ENCODE results near the gene TYW1.
"Not testable (repeated sequence)": the region's sequence is repeated elsewhere in the genome, so short reads cannot be mapped to it uniquely, and the experiment has no call there.

Gene TYW1

DNA sequence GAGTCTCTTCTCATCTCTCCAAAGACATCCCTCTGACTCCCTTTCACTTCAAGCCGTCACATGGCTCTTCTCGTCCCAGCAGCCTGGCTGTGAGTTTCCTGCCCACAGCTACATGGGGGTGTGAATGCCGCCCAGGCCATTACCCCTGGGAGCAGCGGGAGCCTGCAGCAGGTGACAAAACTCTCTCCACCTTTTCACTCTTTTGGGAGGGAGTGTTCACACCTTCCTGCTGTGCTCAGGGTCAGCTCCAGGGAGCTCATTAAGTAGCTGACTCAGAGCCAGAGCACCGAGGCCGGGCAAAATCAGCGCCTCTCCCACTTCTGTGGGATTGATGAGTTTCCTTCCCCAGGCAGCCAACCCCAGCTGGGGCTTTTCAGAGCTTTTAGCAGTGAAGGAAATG is 271.3 kb downstream of the TYW1 start:
- no peak for TF ChIP-seq CSDC2 (CRISPR knock-in tag; IDR thresholded peaks at IDR 0.05)
- TF ChIP-seq, protein P1, sequence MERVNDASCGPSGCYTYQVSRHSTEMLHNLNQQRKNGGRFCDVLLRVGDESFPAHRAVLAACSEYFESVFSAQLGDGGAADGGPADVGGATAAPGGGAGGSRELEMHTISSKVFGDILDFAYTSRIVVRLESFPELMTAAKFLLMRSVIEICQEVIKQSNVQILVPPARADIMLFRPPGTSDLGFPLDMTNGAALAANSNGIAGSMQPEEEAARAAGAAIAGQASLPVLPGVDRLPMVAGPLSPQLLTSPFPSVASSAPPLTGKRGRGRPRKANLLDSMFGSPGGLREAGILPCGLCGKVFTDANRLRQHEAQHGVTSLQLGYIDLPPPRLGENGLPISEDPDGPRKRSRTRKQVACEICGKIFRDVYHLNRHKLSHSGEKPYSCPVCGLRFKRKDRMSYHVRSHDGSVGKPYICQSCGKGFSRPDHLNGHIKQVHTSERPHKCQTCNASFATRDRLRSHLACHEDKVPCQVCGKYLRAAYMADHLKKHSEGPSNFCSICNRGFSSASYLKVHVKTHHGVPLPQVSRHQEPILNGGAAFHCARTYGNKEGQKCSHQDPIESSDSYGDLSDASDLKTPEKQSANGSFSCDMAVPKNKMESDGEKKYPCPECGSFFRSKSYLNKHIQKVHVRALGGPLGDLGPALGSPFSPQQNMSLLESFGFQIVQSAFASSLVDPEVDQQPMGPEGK (CRISPR knock-in tag; IDR thresholded peaks at IDR 0.05; ENCODE audit: borderline replicate concordance) = no peak
- TF ChIP-seq OSR1 (CRISPR knock-in tag; IDR thresholded peaks at IDR 0.05) = no peak
- no peak for TF ChIP-seq ISL1 (CRISPR knock-in tag; IDR thresholded peaks at IDR 0.05)
- TF ChIP-seq, protein P2, sequence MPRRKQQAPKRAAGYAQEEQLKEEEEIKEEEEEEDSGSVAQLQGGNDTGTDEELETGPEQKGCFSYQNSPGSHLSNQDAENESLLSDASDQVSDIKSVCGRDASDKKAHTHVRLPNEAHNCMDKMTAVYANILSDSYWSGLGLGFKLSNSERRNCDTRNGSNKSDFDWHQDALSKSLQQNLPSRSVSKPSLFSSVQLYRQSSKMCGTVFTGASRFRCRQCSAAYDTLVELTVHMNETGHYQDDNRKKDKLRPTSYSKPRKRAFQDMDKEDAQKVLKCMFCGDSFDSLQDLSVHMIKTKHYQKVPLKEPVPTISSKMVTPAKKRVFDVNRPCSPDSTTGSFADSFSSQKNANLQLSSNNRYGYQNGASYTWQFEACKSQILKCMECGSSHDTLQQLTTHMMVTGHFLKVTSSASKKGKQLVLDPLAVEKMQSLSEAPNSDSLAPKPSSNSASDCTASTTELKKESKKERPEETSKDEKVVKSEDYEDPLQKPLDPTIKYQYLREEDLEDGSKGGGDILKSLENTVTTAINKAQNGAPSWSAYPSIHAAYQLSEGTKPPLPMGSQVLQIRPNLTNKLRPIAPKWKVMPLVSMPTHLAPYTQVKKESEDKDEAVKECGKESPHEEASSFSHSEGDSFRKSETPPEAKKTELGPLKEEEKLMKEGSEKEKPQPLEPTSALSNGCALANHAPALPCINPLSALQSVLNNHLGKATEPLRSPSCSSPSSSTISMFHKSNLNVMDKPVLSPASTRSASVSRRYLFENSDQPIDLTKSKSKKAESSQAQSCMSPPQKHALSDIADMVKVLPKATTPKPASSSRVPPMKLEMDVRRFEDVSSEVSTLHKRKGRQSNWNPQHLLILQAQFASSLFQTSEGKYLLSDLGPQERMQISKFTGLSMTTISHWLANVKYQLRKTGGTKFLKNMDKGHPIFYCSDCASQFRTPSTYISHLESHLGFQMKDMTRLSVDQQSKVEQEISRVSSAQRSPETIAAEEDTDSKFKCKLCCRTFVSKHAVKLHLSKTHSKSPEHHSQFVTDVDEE (CRISPR knock-in tag; IDR thresholded peaks at IDR 0.05) = no peak
- TF ChIP-seq ZNF70 (CRISPR knock-in tag; IDR thresholded peaks at IDR 0.05) = no peak
- TF ChIP-seq, protein P3, sequence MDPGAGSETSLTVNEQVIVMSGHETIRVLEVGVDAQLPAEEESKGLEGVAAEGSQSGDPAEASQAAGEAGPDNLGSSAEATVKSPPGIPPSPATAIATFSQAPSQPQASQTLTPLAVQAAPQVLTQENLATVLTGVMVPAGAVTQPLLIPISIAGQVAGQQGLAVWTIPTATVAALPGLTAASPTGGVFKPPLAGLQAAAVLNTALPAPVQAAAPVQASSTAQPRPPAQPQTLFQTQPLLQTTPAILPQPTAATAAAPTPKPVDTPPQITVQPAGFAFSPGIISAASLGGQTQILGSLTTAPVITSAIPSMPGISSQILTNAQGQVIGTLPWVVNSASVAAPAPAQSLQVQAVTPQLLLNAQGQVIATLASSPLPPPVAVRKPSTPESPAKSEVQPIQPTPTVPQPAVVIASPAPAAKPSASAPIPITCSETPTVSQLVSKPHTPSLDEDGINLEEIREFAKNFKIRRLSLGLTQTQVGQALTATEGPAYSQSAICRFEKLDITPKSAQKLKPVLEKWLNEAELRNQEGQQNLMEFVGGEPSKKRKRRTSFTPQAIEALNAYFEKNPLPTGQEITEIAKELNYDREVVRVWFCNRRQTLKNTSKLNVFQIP (CRISPR knock-in tag; IDR thresholded peaks at IDR 0.05; ENCODE audit: borderline replicate concordance, low read depth) = no peak
- TF ChIP-seq ESRRG (CRISPR knock-in tag; IDR thresholded peaks at IDR 0.05) = no peak
- ATAC-seq = no peak

DNA sequence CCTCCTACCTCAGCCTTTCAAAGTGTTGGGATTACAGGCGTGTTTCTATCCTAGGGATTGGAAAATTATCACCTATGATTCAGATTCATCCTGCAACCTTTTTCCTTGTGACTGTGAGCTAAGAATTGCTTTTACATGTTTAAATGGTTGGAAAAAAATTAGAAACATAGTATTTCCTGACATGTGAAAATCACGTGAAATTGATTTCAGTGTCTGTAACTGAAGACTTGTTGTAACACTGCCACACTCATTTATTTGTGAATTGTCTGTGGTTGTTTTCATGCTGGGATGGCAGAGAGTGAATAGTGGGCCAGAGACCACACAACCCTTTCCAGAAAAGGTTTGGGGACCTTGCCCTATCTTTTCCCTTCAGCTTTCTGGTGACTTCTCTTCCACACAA is 273.3 kb downstream of the TYW1 start:
- ATAC-seq = not testable (repeated sequence)

Data from SK-N-SH treated with all-trans-retinoic acid at 6 μM for 48 hours (cell line).